DLD1 (cell line): ENCODE measurements around the gene BDKRB1.

Experiments used
- in situ Hi-C: cut with HindIII; loops from 2 replicates; pipeline ENCODE4 v1.10.0; 2017; ENCODE audit warnings: low sequenced_read_pairs

Gene BDKRB1

GRCh38 chr14:96257056-96257455 is 1.0 kb downstream of the BDKRB1 start:
- in situ Hi-C loops = no loop called here

- in situ Hi-C loops = no loop called here
Measured at GRCh38 chr14:96257900-96258299, 1.9 kb downstream of the BDKRB1 start.

GRCh38 chr14:96260341-96260821 is 4.4 kb downstream of the BDKRB1 start:
- in situ Hi-C loops = no loop called here

GRCh38 chr14:96261053-96261452 is 5.0 kb downstream of the BDKRB1 start:
- in situ Hi-C loops = no loop called here

GRCh38 chr14:96261772-96262655 is 6.0 kb downstream of the BDKRB1 start:
- in situ Hi-C loops = no loop called here

GRCh38 chr14:96263347-96264199 is 7.6 kb downstream of the BDKRB1 start:
- in situ Hi-C loops = no loop called here

- in situ Hi-C loops = no loop called here
Measured at GRCh38 chr14:96264200-96264553, 8.2 kb downstream of the BDKRB1 start.

- in situ Hi-C loops = no loop called here
Measured at GRCh38 chr14:96264853-96265252, 8.8 kb downstream of the BDKRB1 start.

GRCh38 chr14:96265383-96266095 is 9.5 kb downstream of the BDKRB1 start:
- in situ Hi-C loops = no loop called here

- in situ Hi-C loops = no loop called here
Measured at GRCh38 chr14:96267336-96267735, 11.3 kb downstream of the BDKRB1 start.

- in situ Hi-C loops = no loop called here
Measured at GRCh38 chr14:96267916-96268315, 11.9 kb downstream of the BDKRB1 start.

- in situ Hi-C loops = no loop called here
Measured at GRCh38 chr14:96268431-96269358, 12.7 kb downstream of the BDKRB1 start.

- in situ Hi-C loops = no loop called here
Measured at GRCh38 chr14:96269359-96269710, 13.3 kb downstream of the BDKRB1 start.

- in situ Hi-C loops = loop anchor here (5.0 kb wide), 1 partner anchor 168 kb away; no protein-coding TSS in a partner anchor
Measured at GRCh38 chr14:96270565-96271420, 14.8 kb downstream of the BDKRB1 start.

- in situ Hi-C loops = loop anchor here (5.0 kb wide), 1 partner anchor 169 kb away; no protein-coding TSS in a partner anchor
Measured at GRCh38 chr14:96271421-96271762, 15.4 kb downstream of the BDKRB1 start.

GRCh38 chr14:96272777-96273473 is 16.9 kb downstream of the BDKRB1 start:
- in situ Hi-C loops = loop anchor here (5.0 kb wide), 1 partner anchor 171 kb away; no protein-coding TSS in a partner anchor

- in situ Hi-C loops = loop anchor here (5.0 kb wide), 1 partner anchor 171 kb away; no protein-coding TSS in a partner anchor
Measured at GRCh38 chr14:96273629-96274028, 17.6 kb downstream of the BDKRB1 start.

- in situ Hi-C loops = loop anchor here (5.0 kb wide), 1 partner anchor 172 kb away; no protein-coding TSS in a partner anchor
Measured at GRCh38 chr14:96274122-96274521, 18.1 kb downstream of the BDKRB1 start.
